HG02798 (cell line): ENCODE measurements around the gene GTPBP1.

Source experiments
- ATAC-seq: cut with Tn5 transposase; IDR thresholded peaks from one replicate; pipeline ENCODE4 v1.9.1; 2021; ENCODE audit warnings: mild to moderate bottlenecking; ENCODE audit not compliant: unreplicated experiment, poor library complexity

The GTPBP1 gene

DNA sequence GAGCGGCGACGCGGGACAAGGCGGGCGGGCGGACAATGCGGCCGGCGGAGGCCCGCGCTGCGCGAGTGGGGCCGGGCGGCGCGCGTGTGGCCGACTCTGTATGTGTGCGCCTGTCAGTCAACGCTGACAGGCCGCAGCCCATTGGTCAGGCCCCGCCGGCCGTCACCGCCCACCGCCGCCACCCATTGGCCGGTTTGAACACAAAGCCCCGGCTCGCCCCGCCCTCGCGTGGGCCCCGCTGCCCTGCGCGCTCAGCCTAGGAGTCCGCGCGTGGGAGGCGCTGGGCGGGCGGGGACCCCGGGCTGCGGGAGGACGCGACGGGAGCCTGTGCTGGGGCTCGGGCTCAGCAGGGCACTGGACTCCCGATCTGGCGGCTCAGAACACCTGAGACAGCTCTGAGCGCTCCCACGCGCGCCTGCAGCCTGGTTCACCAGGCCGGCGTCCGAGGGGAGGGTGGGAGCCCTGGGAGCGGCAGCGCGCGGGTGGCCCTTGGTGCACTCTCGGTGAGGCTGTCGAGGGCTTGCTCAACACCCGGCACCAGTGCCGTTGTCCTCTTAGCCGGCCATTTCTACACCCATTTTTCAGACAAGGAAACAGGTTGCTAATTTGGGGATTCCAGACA, 50.3 kb downstream of the GTPBP1 start, which contains the start of gene SUN2:
Gene SUN2, minus strand, starts transcription at position 88 of the 622 bp plus-strand sequence. CDS start 3,370 bp downstream, outside the sequence.
- peak; percentile 82 for ATAC-seq

DNA sequence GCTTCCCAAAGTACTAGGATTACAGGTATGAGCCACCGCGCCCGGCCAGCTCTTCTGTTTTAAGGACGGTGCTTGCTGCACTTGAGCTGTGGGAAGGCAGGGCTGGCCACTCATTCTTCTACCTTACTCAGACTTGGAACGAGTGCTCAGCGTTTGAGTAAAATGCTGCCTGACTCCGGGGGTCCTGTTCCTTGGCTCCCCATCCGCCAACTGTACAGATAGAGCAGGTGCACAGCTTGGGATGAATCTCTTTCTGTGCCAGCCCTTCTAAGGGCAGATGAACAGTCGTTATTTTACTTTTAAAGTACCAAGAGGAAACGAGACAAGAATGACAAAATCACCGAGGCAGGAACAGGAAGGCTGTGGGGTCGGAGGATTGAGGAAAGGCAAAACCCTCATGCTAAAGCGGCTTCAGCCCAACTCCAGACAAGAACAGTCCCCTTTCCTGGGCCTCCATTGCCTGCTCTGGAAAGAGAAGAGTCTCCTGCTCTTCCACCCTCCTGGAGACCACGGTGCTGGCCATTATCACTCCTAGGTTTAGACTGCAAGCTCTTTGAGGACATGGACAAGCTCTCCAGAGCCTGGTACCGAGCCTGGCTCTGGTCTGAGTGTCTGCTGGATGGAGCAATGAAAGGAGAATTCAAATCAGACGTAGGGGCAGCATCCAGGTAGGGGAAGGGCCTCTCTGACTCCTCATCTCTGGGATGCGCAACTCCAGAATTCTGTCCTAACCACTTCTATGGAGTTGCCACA, 51.1 kb downstream of the GTPBP1 start:
- no peak for ATAC-seq

- no peak for ATAC-seq
These were observed 51.7 kb downstream of the GTPBP1 start for GRCh38 chr22:38757464-38757757.

GRCh38 chr22:38758276-38758945, 52.7 kb downstream of the GTPBP1 start:
- no peak for ATAC-seq

DNA sequence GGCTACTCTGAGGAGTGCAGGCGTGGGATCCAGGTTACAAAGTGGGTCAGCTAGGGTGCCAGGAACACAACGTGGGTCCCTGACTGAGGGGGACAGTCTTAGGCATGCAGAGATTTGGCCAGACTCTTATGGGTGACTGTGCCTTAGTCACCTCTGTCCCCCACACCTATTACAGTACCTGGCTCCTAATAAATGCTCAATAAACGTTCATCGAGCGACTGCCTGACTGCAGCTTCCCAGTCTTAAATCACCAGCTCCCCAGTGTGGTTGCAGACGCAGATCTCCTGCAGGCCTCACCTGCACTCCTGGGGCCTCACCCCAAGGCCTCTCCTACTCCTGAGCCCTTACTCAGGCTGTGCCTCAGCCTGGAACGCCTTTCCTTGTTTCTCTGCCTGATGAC, 53.3 kb downstream of the GTPBP1 start:
- ATAC-seq, result no peak

GRCh38 chr22:38760477-38761201, 54.9 kb downstream of the GTPBP1 start:
- ATAC-seq, result no peak

DNA sequence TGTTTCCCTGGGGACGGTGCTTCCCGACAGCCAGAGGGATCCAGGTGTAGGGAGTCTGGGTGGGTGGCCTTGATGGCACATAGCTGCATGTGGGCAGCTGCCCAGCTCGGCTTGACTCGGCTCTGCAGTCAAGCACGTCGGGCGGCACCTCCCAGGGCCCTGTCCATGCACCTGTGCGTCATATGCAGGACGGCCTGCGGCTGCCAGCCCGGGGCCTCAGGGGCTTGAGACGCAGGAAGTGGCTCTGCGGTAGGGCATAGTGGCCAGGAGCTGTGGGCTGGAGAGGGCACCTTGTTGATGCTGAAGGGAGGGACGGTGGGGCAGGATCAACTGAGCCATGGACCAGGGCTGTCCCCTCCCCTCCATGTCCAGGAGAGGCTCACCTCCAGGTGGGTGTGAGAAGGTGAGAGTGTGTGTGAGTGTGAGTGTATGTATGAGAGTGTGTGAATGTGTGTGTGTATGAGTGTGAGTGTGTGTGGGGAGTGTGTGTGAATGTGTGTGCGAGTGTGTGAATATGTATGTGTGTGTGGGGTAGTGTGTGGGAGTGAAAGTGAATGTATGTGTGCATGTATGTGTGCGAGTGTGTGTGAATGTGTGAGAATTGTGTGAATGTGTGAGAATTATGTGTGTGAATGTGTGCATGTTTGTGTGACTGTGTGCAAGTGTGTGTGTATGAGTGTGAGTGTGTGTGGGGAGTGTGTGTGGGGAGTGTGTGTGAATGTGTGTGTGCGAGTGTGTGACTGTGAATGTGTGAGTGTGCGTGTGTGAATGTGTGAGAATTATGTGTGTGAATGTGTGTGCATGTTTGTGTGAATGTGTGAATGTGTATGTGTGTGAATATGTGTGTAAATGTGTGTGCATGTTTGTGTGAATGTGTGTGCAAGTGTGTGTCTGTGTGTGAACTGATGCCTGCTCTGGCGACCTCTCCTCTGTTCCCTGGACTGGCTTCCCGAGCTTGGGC, 55.7 kb downstream of the GTPBP1 start:
- no peak for ATAC-seq

DNA sequence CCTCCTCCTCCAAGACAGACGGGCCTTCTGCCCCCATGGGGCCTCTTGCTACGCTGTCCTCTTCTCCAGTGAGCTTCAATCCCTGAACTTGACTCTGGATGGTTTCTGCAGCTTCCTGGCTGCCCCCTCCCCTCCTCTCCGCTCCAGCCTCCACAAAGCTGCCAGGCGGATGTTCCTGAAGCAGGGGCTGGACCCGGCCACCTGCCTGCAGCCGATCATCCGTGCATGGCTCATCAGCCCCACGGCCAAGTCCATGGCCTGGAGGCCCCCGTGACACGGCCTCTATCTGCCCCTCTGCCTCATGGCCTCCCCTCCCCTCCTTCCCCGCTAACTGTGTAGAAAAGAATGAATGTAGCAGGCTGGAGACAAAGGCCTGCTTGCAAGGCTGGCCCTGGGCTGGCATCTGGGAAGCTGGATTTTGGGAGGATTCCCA, 56.8 kb downstream of the GTPBP1 start:
- no peak for ATAC-seq

DNA sequence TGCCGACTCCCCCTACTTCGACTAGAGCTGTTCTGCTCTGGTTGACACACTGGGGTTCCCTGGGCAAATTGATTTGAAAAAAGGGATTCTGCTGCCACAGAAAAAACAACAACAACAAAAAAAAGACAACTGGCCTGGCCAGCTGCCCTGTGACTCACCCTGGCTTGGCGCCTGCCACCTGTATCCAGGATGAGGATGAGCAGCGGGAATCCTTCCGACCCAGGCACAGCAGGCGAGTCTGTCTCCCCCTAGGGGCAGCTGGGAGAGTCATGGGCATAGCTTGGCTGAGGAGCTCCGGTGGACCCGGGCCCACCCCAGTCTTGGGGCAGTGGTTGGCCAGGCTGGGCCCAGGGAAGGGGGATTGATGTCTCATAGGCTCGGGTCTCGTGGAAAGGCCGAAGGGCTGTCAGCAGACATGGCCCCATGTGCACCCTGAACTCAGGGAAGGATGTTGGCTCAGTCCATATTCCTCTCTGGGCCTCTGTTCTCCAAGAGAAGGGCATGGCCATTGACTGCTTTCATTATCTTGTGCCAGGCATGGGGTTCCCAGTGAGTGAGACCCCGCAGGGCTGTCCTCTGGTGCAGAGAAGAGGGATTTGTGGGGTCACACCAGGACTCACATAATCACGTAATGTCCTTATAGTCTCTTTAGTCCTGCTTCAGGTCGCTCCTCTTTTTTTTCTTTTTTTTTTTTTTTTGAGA, 60.5 kb downstream of the GTPBP1 start:
- no peak for ATAC-seq

GRCh38 chr22:38767313-38767712, 61.6 kb downstream of the GTPBP1 start:
- no peak for ATAC-seq

- ATAC-seq, result no peak
These were observed 62.3 kb downstream of the GTPBP1 start for GRCh38 chr22:38768036-38768435.

DNA sequence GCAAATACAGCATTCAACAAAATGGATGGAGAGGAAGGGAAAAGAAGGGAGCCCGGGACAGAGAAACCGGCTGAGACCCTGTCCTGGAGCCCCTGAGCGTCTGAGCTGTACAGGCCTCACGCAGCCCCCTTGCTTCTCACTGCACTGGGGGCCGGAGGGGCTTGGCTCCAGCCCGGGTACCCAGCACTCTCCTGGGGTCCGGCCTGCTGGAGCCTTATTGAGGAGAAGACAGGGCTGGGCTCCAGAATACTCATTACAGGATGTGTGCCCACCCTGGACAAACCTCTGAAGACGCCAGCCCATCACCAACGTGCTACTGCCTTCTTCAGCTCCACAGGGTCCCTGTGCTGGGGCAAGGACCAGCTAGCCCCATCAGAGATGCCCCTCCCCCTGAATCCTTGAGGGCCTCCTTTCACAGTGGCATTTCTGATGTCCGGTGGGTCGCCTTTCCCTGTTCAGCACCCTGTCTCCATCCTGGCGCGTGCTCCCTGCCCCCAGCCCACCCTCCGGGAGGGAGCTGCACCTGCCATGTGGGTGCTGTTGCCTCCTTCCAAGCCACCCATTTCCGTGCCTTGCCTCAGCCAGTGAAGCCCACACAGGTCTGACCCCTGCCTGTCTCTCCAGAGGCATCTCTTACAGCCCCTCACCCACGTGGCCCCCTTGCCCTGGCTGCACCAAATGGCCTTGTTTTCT, 64.7 kb downstream of the GTPBP1 start:
- ATAC-seq, result no peak

DNA sequence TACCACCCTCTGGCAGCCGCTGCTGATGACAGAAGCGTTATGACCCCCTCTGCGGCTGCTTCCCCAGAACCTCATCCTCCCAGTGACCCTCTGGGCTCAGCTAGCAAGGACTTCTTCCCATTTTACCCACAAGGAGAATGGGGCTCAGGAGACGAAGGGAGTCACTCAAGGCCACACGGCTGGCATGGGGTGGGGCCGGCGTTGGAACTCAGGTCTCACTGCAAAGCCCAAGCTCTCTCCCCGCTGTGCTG, 66.8 kb downstream of the GTPBP1 start:
- ATAC-seq, result no peak

DNA sequence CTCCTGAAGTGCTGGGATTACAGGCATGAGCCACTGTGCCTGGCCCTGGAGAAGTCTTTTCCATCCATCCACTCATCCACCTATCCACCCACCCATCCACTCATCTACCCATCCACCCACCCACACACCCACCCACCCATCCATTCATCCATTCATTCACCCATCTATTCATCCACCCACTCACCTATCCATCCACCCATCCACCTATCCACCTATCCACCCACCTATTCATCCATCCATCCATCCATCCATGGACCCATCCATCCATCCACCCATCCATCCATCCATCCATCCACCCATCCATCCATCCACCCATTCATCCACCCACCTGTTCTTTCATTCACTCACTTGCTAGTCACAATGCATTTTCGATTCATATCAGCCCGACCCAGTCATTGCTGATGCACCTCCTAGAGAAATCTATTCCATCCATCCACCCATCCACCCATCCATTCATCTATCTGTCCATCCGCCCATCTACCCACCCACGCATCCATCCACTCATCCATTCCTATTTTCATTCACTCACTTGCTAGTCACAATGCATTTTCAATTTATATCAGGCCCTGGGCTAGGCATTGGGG, 67.7 kb downstream of the GTPBP1 start:
- ATAC-seq, result no peak

DNA sequence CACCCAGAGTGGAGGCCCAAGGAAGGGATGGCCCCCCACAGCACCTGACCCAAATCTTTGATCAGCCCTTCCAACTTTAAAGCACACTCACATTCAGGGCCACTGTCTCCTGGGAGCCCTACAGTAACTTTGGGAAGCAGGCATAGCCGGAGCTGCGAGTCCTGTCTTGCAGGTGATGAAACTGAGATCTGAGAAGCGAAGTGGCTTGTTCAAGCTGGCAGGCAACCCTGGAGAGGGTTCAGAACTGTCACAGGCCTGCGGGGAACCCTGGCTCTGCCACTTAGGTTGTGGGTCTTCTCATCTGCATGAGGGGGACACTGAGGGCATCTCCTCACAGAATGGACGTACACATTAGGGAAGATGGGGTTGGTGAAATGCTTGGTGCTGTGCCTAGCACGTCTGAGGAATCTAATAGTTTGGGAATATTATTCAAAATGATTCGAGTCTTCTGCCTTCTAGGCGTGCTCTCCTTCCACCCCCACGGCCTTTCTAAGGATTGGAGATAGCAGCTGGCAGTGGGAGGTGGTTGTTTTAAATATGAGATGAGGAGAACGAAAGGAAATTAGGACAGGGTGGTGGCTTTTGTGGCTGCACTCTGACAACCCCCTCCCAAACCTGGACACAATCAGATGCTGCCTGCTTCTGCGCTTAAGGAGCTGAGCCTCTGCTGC, 68.9 kb downstream of the GTPBP1 start:
- no peak for ATAC-seq

DNA sequence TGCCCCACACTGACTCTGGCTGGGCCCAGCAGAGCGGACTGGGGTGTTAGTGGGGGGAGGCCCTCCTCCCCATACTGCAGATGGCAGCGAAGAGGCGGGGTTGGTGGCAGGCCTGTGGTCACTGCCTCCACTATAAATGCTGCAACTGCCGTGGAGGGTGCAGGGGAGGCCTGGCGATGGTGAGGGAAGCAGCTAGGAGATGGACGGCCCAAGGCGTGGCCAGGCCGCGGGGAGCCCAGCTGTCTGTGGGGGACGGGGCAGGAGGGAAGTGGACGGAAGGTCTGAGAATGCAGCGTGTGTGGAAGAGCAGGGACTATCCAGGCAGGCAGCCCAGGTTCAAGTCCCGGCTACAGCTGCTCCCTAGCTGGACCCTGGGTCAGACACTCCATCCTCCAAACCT, 69.9 kb downstream of the GTPBP1 start:
- ATAC-seq, result no peak

GRCh38 chr22:38776086-38776485, 70.3 kb downstream of the GTPBP1 start:
- no peak for ATAC-seq

DNA sequence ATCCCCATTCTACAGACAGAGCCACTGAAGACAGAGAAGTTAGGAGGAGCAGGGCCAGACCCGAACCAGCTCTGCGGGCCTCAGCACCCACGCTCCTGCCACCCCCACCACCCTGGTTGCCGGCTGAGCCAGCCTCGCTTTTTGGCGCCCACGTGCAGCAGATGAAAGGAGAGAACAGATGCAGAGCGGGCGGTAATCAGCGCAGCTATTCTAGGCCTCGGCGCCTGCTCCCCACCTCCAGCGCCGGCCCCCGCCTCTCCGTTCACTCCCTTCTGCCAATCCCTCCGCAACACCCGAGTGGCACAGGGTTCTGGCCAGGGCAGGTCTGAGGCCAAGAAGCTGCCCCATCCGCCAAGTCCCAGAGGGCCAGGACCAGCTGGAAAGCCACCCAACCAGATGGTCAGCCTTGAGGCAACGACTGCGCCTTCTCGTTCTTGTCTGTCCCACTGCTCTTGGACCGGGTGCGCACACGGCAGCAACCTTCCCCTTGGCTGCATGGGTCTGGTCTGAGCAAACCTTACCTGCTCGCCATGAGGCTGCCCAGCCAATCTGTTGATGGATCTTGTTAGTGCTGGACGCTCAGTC, 71.4 kb downstream of the GTPBP1 start:
- ATAC-seq, result no peak
